Measurements from ENCODE around the gene EPAS1.
A peak's percentile ranks its signal among the peaks of the same experiment; 100 is the strongest.

EPAS1 gene

GRCh38 chr2:46332686-46333281, 35.6 kb downstream of the EPAS1 start:
- ATAC-seq, result no peak
- no peak for TF ChIP-seq TCF4 (CRISPR knock-in tag; IDR thresholded peaks at IDR 0.05; ENCODE audit: borderline replicate concordance)
- TF ChIP-seq OSR1 (CRISPR knock-in tag; IDR thresholded peaks at IDR 0.05), result no peak
- no peak for TF ChIP-seq PATZ1 (CRISPR knock-in tag; IDR thresholded peaks at IDR 0.05; ENCODE audit: borderline replicate concordance)
- no peak for TF ChIP-seq PPARA (CRISPR knock-in tag; IDR thresholded peaks at IDR 0.05; ENCODE audit: borderline replicate concordance)
- TF ChIP-seq ZNF70 (CRISPR knock-in tag; IDR thresholded peaks at IDR 0.05), result no peak
- no peak for TF ChIP-seq CSRNP3 (CRISPR knock-in tag; IDR thresholded peaks at IDR 0.05)
- TF ChIP-seq ZNF565 (CRISPR knock-in tag; conservative IDR thresholded peaks at IDR 0.05; ENCODE audit: low read depth), result no peak
- TF ChIP-seq CREB5 (CRISPR knock-in tag; IDR thresholded peaks at IDR 0.05; ENCODE audit: low read depth), result no peak
- no peak for TF ChIP-seq POU6F1 (CRISPR knock-in tag; IDR thresholded peaks at IDR 0.05; ENCODE audit: borderline replicate concordance, low read depth)
- TF ChIP-seq GLIS3 (CRISPR knock-in tag; IDR thresholded peaks at IDR 0.05), result no peak
- TF ChIP-seq CSDC2 (CRISPR knock-in tag; IDR thresholded peaks at IDR 0.05), result no peak

GRCh38 chr2:46333912-46334311, 36.7 kb downstream of the EPAS1 start:
- ATAC-seq, result no peak

GRCh38 chr2:46334389-46335271, 37.4 kb downstream of the EPAS1 start:
- 0 out of 2 replicates have a peak, but pooled peaks have one; percentile 74 for TF ChIP-seq CSDC2 (CRISPR knock-in tag; IDR thresholded peaks at IDR 0.05)
- TF ChIP-seq PATZ1 (CRISPR knock-in tag; IDR thresholded peaks at IDR 0.05; ENCODE audit: borderline replicate concordance), result no peak
- peak; percentile 93 for TF ChIP-seq ZFP3 (CRISPR knock-in tag; IDR thresholded peaks at IDR 0.05)
- no peak; the same call in 1 of the 2 replicates for TF ChIP-seq CSRNP3 (CRISPR knock-in tag; IDR thresholded peaks at IDR 0.05)
- peak; percentile 32; the same call in 1 of the 2 replicates for TF ChIP-seq ISL1 (CRISPR knock-in tag; IDR thresholded peaks at IDR 0.05)
- peak; percentile 35 for ATAC-seq

More at GRCh38 chr2:46333912-46334311, 36.7 kb downstream of the EPAS1 start:
- no peak for TF ChIP-seq BACH2 (CRISPR knock-in tag; IDR thresholded peaks at IDR 0.05; ENCODE audit: borderline replicate concordance)
- TF ChIP-seq ZFP30 (CRISPR knock-in tag; IDR thresholded peaks at IDR 0.05), result no peak
